ENCODE measurements around the gene VAV3.

DNA sequence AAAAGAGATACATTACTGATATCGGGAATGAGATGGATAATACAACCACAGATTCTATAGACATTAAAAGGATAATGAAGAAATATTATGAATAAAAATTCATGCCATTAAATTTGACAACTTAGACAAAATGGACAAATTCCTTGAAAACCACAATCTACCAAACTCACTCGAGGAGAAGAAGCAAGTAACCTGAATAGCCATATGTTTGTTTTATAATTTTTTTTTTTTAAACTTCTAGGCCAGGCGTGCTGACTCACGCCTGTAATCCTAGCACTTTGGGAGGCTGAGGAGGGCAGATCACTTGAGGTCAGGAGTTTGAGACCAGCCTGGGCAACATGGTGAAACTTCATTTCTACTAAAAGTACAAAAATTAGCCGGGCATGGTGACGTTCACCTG is 327.9 kb downstream of the VAV3 start:
- TF ChIP-seq CTCF (IDR thresholded peaks at IDR 0.05) (no peak), TAF1 (IDR thresholded peaks at IDR 0.05; ENCODE audit: borderline replicate concordance, low read depth, low read length) (no peak)
- TF ChIP-seq, protein P1, sequence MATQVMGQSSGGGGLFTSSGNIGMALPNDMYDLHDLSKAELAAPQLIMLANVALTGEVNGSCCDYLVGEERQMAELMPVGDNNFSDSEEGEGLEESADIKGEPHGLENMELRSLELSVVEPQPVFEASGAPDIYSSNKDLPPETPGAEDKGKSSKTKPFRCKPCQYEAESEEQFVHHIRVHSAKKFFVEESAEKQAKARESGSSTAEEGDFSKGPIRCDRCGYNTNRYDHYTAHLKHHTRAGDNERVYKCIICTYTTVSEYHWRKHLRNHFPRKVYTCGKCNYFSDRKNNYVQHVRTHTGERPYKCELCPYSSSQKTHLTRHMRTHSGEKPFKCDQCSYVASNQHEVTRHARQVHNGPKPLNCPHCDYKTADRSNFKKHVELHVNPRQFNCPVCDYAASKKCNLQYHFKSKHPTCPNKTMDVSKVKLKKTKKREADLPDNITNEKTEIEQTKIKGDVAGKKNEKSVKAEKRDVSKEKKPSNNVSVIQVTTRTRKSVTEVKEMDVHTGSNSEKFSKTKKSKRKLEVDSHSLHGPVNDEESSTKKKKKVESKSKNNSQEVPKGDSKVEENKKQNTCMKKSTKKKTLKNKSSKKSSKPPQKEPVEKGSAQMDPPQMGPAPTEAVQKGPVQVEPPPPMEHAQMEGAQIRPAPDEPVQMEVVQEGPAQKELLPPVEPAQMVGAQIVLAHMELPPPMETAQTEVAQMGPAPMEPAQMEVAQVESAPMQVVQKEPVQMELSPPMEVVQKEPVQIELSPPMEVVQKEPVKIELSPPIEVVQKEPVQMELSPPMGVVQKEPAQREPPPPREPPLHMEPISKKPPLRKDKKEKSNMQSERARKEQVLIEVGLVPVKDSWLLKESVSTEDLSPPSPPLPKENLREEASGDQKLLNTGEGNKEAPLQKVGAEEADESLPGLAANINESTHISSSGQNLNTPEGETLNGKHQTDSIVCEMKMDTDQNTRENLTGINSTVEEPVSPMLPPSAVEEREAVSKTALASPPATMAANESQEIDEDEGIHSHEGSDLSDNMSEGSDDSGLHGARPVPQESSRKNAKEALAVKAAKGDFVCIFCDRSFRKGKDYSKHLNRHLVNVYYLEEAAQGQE (IDR thresholded peaks at IDR 0.05; ENCODE audit: low read depth, low read length) = no peak
